Measurements from ENCODE around the gene PTPRT.
"Not testable (repeated sequence)": the region's sequence is repeated elsewhere in the genome, so short reads cannot be mapped to it uniquely, and the experiment has no call there.

PTPRT gene

DNA sequence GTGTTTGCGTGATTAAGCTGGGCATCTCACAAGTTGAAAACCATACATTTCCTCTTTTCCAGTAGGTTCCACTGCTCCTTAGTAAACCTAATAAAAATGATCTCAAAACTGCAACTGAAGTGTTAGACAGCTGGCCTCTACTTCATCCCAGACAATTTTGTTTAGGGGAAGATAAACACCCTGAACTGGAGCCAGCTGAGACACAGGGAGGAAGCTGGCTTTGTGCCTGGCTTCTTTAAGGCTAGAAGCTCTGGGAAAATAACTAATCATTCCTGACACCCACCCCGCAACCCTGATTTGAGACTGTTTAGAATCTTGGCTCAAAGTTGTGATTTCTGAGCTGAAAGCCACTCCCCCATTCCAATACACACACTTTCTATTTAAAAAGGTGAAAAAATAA lies 11.6 kb downstream of the PTPRT start:
- no peak for DNase-seq (ENCODE audit: low read depth)
- no peak for TF ChIP-seq CTCF (conservative IDR thresholded peaks at IDR 0.05; ENCODE audit: control insufficient read depth, insufficient read depth, low read depth, low read length)
- H3K4me3 ChIP-seq (ENCODE audit: control insufficient read depth, low read depth, low read length): no peak overlapping the region

DNA sequence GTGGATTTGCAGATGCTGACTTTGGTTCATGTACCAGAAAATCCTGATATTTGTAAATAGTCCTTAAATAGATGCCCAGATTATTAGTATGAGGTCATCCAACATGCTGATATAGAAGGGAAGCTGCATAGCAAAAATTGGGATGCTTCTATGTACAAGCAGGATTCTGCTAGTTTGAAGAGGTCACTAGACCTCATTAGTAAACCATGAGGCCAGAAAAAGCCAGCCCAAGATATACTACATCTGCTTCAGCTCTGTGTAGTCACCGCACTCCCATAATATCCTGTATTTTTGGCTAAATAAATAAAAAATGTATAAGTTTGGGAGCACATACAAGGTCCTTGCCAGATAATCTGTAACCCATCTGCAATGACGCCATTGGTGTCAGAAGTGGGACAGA lies 13.0 kb downstream of the PTPRT start:
- DNase-seq (ENCODE audit: low read depth): no peak
- no peak overlapping the region for H3K4me3 ChIP-seq (ENCODE audit: control insufficient read depth, low read depth, low read length)
- TF ChIP-seq CTCF (conservative IDR thresholded peaks at IDR 0.05; ENCODE audit: control insufficient read depth, insufficient read depth, low read depth, low read length): no peak

DNA sequence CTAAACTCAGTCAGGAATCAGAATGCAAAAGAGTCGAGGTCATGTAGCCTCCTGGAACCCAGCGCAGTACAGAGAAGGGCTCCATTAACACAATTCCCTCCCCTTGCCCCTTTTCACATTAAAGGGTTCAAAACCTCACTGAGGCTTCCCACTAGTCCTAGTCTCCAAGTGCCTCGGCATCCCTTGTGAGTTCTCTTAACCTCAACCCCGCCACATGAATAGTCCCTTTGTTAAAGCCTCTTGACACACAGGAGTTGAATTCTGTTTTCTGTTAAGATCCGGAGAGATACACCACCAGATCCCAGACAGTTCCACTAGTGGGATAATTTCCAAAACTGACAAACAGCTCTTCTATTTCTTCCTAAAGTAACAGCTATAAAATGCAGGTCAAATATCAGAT lies 17.8 kb downstream of the PTPRT start:
- TF ChIP-seq CTCF (conservative IDR thresholded peaks at IDR 0.05; ENCODE audit: control insufficient read depth, insufficient read depth, low read depth, low read length): no peak
- no peak overlapping the region for H3K4me3 ChIP-seq (ENCODE audit: control insufficient read depth, low read depth, low read length)
- DNase-seq (ENCODE audit: low read depth): no peak

- TF ChIP-seq CTCF (conservative IDR thresholded peaks at IDR 0.05; ENCODE audit: control insufficient read depth, insufficient read depth, low read depth, low read length): no peak
- H3K4me3 ChIP-seq (ENCODE audit: control insufficient read depth, low read depth, low read length): no peak overlapping the region
- DNase-seq (ENCODE audit: low read depth): no peak
Measured at GRCh38 chr20:43170771-43171170, 18.9 kb downstream of the PTPRT start.

DNA sequence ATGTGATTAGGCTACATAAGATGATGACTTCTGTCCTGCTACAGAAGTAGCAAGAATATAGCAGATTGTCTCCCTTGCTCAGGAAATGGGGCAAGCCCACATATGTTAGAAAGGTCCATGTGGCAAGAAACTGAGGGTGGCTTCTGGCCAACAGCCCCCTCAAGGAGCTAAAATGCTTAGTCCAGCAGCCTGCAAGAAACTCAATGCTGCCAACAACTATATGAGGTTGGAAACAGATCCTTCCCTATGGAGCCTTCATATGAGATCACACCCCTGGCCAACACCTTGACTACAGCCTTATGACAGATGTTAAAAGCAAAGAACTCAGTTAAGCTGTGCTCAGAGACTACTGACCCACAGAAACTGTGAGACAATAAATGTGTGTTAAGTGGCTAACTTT lies 22.1 kb downstream of the PTPRT start:
- no peak for DNase-seq (ENCODE audit: low read depth)
- TF ChIP-seq CTCF (conservative IDR thresholded peaks at IDR 0.05; ENCODE audit: control insufficient read depth, insufficient read depth, low read depth, low read length): no peak
- no peak overlapping the region for H3K4me3 ChIP-seq (ENCODE audit: control insufficient read depth, low read depth, low read length)

GRCh38 chr20:43167021-43167420 lies 22.7 kb downstream of the PTPRT start:
- TF ChIP-seq CTCF (conservative IDR thresholded peaks at IDR 0.05; ENCODE audit: control insufficient read depth, insufficient read depth, low read depth, low read length): no peak
- no peak overlapping the region for H3K4me3 ChIP-seq (ENCODE audit: control insufficient read depth, low read depth, low read length)
- DNase-seq (ENCODE audit: low read depth): no peak

DNA sequence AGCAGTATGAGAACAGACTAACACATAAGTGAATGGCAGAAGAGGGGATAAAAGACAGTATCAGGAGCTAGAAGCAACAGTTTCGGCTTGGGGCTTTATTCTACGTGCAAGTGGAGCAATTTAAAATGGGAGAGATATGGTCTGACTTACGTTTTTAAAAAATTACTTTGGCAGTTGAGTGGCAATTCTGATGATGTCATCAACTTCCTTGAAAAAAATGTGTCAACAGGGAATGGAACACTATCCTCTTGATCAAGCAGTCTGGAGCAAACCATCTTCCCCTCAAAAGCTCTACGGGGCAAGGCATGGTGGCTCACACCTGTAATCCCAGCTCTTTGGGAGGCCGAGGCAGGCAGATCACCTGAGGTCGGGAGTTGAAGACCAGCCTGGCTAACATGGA lies 24.1 kb downstream of the PTPRT start:
- DNase-seq (ENCODE audit: low read depth): no peak

GRCh38 chr20:43164736-43165135 lies 25.0 kb downstream of the PTPRT start:
- H3K4me3 ChIP-seq (ENCODE audit: control insufficient read depth, low read depth, low read length); DNase-seq (ENCODE audit: low read depth): not testable (repeated sequence)

More for the DNA sequence above, 24.1 kb downstream of the PTPRT start:
- H3K4me3 ChIP-seq (ENCODE audit: control insufficient read depth, low read depth, low read length): no peak overlapping the region
- no peak for TF ChIP-seq CTCF (conservative IDR thresholded peaks at IDR 0.05; ENCODE audit: control insufficient read depth, insufficient read depth, low read depth, low read length)
